NCI-H526 treated with DMSO at 0.1 percent for 48 hours (cell line): ENCODE results near the gene LTB.
"Not testable (repeated sequence)": the region's sequence is repeated elsewhere in the genome, so short reads cannot be mapped to it uniquely, and the experiment has no call there.

ENCODE experiments used
- DNase-seq: peaks from one replicate; lab custom pipeline; 2025; lab: John Stamatoyannopoulos, UW

The LTB gene

DNA sequence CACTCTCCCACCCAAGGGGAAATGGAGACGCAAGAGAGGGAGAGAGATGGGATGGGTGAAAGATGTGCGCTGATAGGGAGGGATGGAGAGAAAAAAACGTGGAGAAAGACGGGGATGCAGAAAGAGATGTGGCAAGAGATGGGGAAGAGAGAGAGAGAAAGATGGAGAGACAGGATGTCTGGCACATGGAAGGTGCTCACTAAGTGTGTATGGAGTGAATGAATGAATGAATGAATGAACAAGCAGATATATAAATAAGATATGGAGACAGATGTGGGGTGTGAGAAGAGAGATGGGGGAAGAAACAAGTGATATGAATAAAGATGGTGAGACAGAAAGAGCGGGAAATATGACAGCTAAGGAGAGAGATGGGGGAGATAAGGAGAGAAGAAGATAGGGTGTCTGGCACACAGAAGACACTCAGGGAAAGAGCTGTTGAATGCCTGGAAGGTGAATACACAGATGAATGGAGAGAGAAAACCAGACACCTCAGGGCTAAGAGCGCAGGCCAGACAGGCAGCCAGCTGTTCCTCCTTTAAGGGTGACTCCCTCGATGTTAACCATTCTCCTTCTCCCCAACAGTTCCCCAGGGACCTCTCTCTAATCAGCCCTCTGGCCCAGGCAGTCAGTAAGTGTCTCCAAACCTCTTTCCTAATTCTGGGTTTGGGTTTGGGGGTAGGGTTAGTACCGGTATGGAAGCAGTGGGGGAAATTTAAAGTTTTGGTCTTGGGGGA, 6.1 kb downstream of the LTB start:
- no peak for DNase-seq

- DNase-seq, result no peak
Observed at GRCh38 chr6:31575335-31575901, 6.8 kb downstream of the LTB start, which contains the start of gene TNF. TNF (plus strand) TSS chr6:31575565; CDS start chr6:31575742, 177 bp downstream.

DNA sequence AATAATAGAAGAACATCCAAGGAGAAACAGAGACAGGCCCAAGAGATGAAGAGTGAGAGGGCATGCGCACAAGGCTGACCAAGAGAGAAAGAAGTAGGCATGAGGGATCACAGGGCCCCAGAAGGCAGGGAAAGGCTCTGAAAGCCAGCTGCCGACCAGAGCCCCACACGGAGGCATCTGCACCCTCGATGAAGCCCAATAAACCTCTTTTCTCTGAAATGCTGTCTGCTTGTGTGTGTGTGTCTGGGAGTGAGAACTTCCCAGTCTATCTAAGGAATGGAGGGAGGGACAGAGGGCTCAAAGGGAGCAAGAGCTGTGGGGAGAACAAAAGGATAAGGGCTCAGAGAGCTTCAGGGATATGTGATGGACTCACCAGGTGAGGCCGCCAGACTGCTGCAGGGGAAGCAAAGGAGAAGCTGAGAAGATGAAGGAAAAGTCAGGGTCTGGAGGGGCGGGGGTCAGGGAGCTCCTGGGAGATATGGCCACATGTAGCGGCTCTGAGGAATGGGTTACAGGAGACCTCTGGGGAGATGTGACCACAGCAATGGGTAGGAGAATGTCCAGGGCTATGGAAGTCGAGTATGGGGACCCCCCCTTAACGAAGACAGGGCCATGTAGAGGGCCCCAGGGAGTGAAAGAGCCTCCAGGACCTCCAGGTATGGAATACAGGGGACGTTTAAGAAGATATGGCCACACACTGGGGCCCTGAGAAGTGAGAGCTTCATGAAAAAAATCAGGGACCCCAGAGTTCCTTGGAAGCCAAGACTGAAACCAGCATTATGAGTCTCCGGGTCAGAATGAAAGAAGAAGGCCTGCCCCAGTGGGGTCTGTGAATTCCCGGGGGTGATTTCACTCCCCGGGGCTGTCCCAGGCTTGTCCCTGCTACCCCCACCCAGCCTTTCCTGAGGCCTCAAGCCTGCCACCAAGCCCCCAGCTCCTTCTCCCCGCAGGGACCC, 7.8 kb downstream of the LTB start:
- no peak for DNase-seq

GRCh38 chr6:31573239-31574105, 8.8 kb downstream of the LTB start:
- DNase-seq, result no peak

- DNase-seq, result no peak
Observed at GRCh38 chr6:31572041-31572911, 9.9 kb downstream of the LTB start, which contains the start of gene LTA. LTA (plus strand) TSS chr6:31572289; CDS start chr6:31572743, 454 bp downstream.

DNA sequence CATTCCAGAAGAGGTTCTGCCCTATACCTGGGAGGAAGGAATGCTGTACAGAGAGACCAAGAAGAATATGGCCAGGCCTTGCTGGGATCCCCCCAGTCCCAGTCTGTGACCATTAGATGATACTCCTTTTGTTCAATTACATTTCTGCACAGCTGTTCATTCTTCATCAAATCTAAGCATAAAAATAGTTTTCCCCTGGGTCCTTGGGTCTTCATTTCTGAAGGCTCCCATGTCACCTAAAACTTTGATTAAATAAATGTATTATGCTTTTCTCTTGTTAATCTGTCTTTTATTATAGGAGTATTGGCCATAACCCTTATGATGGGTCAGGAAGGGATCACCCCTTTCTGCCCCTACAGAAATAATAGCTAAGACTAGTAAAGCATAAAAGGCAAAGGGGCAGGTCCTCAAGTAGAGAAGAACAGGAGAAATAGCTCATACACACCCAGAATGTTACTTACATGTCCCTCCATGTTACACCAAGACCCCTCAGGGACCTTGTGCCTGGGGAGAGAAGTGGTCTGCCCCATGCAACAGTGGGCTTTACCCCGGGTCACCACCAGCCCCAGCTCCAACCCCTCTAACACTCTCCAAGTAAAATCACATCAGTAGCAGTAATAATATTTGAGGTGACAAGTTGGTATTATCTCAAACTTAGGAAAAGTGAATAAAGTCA, 12.2 kb downstream of the LTB start:
- DNase-seq, result no peak

- DNase-seq, result no peak
Observed at GRCh38 chr6:31568537-31568961, 13.7 kb downstream of the LTB start.

DNA sequence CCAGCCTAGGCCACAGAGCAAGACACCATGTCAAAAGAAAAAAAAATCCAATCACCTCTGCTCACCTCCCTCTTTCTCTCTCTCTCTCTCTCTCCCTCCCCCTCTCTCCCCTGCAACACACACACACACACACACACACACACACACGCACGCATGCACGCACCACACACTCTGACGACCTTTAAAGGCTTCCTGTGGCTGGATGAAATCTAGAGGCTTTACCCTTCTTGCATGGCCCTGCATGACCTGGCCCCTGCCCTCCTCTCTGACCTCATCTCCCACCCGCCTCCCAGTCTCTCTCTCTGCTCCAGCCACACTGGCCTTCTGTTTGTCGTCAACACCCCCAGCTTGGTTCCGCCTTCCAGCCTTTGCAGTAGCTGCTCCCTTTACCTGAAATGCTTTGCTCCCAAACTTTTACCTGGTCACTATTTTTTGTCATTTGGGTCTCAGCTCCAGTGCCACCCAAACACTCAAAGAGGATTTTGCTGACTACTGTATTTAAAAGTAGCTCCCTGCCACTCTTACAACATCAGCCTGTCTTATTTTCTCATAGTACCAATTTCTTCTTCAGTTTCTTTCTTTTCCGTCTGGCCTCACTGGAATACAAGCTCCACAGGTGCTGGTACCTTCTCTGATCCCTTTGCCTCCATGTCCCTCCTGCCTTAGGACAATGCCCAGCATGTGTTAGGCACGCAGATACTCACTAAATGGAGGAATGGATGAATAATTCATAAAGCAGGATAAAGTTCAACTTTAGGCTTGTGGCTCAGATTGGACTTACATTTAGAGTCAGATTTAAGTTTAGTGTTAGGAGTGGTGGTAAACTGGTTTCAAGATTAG, 14.5 kb downstream of the LTB start:
- DNase-seq, result no peak

- no peak for DNase-seq
Observed at GRCh38 chr6:31560697-31561058, 21.5 kb downstream of the LTB start.

DNA sequence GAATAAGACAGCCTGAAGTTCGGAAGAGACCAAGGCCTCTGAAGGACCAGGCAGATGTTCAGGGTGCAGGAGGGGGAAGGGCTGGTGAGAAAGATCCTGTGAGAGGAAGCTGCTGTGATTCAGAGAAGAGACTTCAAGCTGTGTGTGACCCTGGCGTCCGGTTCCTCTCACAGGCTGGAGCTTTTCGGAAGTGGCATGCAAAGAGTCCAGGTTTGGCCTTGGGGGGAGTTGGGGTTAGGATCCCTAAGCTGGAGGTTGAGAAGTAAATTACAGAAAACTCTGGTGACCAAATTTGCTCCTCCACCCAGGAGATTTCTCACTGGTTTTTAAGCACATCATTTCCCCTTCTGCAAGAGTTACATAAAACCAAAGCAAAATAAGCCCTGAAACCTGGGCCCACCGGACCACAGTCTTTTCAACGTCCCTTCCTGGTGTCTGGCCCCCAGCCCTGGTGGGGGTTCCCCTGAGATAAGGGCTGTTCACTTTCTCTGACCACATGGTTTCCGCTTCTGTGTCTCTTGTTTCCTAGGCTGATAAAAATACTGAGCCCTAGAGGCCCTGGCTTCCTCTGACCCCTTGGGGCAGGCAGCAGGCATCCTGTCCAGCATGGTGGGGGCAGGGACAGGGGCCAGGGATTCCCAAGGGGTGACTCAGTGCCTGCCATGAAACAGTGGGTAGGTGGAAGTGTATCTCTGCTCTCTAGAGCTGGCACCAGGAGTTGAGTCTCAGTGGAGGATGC, 22.1 kb downstream of the LTB start:
- DNase-seq, result no peak

DNA sequence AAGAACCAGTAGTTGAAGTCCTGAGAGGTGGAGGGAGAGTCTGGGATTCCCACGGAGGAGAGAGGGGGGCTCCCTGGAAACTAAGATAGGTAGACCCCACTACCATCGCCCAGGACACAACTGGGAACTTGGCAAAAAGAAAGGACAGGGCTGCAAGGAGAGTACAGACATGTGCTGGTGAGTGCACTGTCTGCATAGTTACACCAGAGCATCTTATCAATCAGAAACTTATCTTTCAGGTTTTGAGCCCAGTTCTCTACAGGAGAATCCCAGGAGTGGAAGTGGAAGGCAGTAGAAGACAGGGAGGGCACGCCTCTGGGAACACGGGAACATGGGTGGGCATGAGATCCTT, 22.6 kb downstream of the LTB start:
- no peak for DNase-seq

GRCh38 chr6:31558631-31559500, 23.4 kb downstream of the LTB start:
- DNase-seq, result no peak

GRCh38 chr6:31558318-31558625, 24.0 kb downstream of the LTB start:
- no peak for DNase-seq

- DNase-seq, result no peak
Observed at GRCh38 chr6:31557443-31558317, 24.5 kb downstream of the LTB start.

DNA sequence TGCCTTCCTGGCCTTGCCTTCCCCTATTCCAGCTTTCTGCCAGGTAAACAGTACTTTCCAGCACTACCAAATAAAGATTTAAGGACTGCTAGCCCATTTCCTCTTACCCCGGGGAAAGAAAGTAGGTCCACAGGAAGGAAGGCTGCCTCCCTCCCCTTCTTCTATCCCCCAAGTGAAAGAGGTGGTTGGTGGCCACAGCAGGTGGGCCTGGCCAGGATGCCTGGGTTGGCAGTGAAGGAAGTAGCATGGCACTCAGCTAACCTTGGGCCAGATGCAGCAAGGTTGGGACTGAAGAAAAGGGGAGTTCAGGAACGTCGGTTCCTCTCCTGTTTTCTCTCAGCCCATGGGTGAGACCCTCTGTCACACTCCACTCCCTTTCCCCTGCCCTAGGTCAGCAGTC, 25.9 kb downstream of the LTB start:
- no peak for DNase-seq

DNA sequence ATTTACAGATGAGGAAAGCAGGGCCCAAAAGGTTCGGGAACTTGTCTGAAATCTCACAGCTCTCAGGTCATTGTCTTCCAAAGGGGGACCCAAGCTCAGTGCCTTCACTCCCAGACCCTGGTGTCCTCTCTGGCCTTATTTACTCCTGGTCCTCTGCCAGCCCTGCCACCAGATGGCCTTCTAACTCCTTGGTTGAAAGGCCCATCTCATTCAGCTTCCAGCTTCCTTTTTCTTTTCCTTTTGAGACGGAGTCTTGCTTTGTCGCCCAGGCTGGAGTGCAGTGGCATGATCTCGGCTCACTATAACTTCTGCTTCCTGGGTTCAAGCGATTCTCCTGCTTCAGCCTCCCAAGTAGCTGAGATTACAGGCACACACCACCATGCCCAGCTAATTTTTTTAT, 30.9 kb downstream of the LTB start:
- DNase-seq, result not testable (repeated sequence)

GRCh38 chr6:31548544-31548873, 33.7 kb downstream of the LTB start:
- DNase-seq, result no peak
